RWPE2 (cell line): Measurements from ENCODE around the gene DIP2C.

Experiments
- ATAC-seq: fragments of 200-7000 bp; cut with Tn5 transposase; 3 replicates; pipeline ENCODE4 v1.9.1; 2021; ENCODE audit warnings: low read depth
- DNase-seq: peaks from one replicate; pipeline ENCODE4 v3.0.0-alpha.2; 2020; ENCODE audit warnings: low spot score
- H3K27ac ChIP-seq: fragments of 450-650 bp; 2 replicates; pipeline ENCODE4 v1.5.1; 2017; ENCODE audit warnings: mild to moderate bottlenecking; ENCODE audit not compliant: poor library complexity, severe bottlenecking
- H3K27me3 ChIP-seq: fragments of 250-450 bp; sonication (Bioruptor Pico); 2 replicates; pipeline ENCODE4 v1.5.1; 2021; ENCODE audit warnings: mild to moderate bottlenecking, moderate library complexity; ENCODE audit not compliant: insufficient read depth, poor library complexity, severe bottlenecking
- H3K36me3 ChIP-seq: fragments of 250-450 bp; sonication (Bioruptor Pico); 2 replicates; pipeline ENCODE4 v1.5.1; 2020; ENCODE audit warnings: low read depth, mild to moderate bottlenecking, moderate library complexity
- H3K4me1 ChIP-seq: fragments of 250-450 bp; sonication (Bioruptor Pico); 2 replicates; pipeline ENCODE4 v1.5.1; 2021; ENCODE audit warnings: mild to moderate bottlenecking, moderate library complexity; ENCODE audit not compliant: insufficient read depth, poor library complexity, severe bottlenecking
- H3K4me3 ChIP-seq: fragments of 250-450 bp; sonication (Bioruptor Pico); 2 replicates; pipeline ENCODE4 v1.5.1; 2021; ENCODE audit warnings: mild to moderate bottlenecking, moderate library complexity; ENCODE audit not compliant: severe bottlenecking
- H3K9me3 ChIP-seq: fragments of 250-450 bp; sonication (Bioruptor Pico); 2 replicates; pipeline ENCODE4 v1.5.1; 2021; ENCODE audit warnings: mild to moderate bottlenecking, moderate library complexity; ENCODE audit not compliant: severe bottlenecking
- CTCF ChIP-seq: fragments of 450-650 bp; IDR thresholded peaks from one replicate; pipeline ENCODE4 v1.5.1; 2017; ENCODE audit warnings: mild to moderate bottlenecking, moderate library complexity; ENCODE audit not compliant: poor library complexity, severe bottlenecking

DIP2C gene

GRCh38 chr10:478471-479245 is 210.8 kb downstream of the DIP2C start:
- ATAC-seq: peak; percentile 75
- Histone ChIP-seq H3K9me3 (no peaks in the 10 kb centered on the region), H3K36me3 (no peaks in the 10 kb centered on the region), H3K4me1 (peaks cover 4% of the 10 kb centered on the region), H3K4me3 (no peak overlapping the region), H3K27me3 (no peaks in the 10 kb centered on the region), H3K27ac (peak overlapping the region; percentile 61)
- DNase-seq: peak; percentile 83
- no peak for TF ChIP-seq CTCF

GRCh38 chr10:477620-478019 is 211.8 kb downstream of the DIP2C start:
- Histone ChIP-seq H3K4me1 (peaks cover 4% of the 10 kb centered on the region), H3K27ac (no peak overlapping the region), H3K9me3 (no peaks in the 10 kb centered on the region), H3K4me3 (no peak overlapping the region), H3K36me3 (no peaks in the 10 kb centered on the region), H3K27me3 (no peaks in the 10 kb centered on the region)
- no peak for DNase-seq
- no peak for ATAC-seq
- TF ChIP-seq CTCF: no peak

- no peak for DNase-seq
- TF ChIP-seq CTCF: no peak
- no peak overlapping the region for H3K27ac ChIP-seq
- no peak for ATAC-seq
- H3K4me3 ChIP-seq: no peak overlapping the region
- H3K9me3 ChIP-seq: no peaks in the 10 kb centered on the region
- no peaks in the 10 kb centered on the region for H3K36me3 ChIP-seq
- H3K27me3 ChIP-seq: no peaks in the 10 kb centered on the region
- peaks cover 4% of the 10 kb centered on the region for H3K4me1 ChIP-seq
These were observed 213.1 kb downstream of the DIP2C start for GRCh38 chr10:476455-476780.

- Histone ChIP-seq H3K27me3 (no peaks in the 10 kb centered on the region), H3K4me3 (no peak overlapping the region), H3K9me3 (no peaks in the 10 kb centered on the region), H3K27ac (no peak overlapping the region), H3K4me1 (peaks cover 4% of the 10 kb centered on the region), H3K36me3 (no peaks in the 10 kb centered on the region)
- ATAC-seq (no peak), DNase-seq (no peak)
- no peak for TF ChIP-seq CTCF
These were observed 213.6 kb downstream of the DIP2C start for GRCh38 chr10:475709-476454.

- DNase-seq: no peak
- peaks cover 4% of the 10 kb centered on the region for H3K4me1 ChIP-seq
- no peaks in the 10 kb centered on the region for H3K36me3 ChIP-seq
- H3K27me3 ChIP-seq: no peaks in the 10 kb centered on the region
- no peak overlapping the region for H3K4me3 ChIP-seq
- no peaks in the 10 kb centered on the region for H3K9me3 ChIP-seq
- H3K27ac ChIP-seq: no peak overlapping the region
- no peak for ATAC-seq
- no peak for TF ChIP-seq CTCF
These were observed 214.5 kb downstream of the DIP2C start for GRCh38 chr10:474946-475345.
